Endometrial microvascular endothelial cells (primary cell): ENCODE data around the gene KDM7A. TPM values are rescaled to one million over a fixed set of nuclear protein-coding genes. Genes with fewer than 3 reads are reported as not detected.

ENCODE experiments used
- in situ Hi-C: cut with HindIII; loops from 2 replicates; pipeline ENCODE4 v1.10.0; 2017; ENCODE audit warnings: low sequenced_read_pairs, low pct_unique_long_range_greater_than_20kb; ENCODE audit errors: inconsistent ontology term
- total RNA-seq: library from RNA; depleted of rRNA; stranded (reverse); fragments of >200 nt; gene quantifications from one replicate; pipeline ENCODE4 v1.2.3, GENCODE V29; 2015; ENCODE audit errors: inconsistent ontology term

Gene KDM7A
- total RNA-seq, 1 donor from 2014 or later: 2.4 TPM

GRCh38 chr7:140062528-140063299 is 114.1 kb downstream of the KDM7A start, which contains the start of gene PARP12:
TSS of gene PARP12 (minus strand) at chr7:140062951. CDS start at chr7:140062847, 104 bp downstream.
- in situ Hi-C loops: no loop called here

GRCh38 chr7:140062118-140062527 is 114.7 kb downstream of the KDM7A start:
- in situ Hi-C loops: no loop called here

DNA sequence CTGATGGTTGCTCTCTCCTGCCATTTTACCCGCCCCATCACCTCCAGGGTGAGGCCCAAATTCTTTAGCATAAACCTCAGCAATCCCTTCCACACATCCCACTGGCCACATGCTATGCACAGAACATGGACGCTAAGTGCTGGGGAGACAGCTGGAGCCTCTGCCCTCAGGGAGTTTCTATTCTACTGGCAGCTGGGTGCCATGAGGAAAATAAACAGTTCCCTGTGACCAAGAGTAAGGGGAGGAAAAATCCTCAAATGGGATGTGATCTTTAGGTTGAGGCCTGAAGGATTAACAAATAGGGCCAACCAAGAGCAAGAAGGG is 115.2 kb downstream of the KDM7A start:
- in situ Hi-C loops: no loop called here

DNA sequence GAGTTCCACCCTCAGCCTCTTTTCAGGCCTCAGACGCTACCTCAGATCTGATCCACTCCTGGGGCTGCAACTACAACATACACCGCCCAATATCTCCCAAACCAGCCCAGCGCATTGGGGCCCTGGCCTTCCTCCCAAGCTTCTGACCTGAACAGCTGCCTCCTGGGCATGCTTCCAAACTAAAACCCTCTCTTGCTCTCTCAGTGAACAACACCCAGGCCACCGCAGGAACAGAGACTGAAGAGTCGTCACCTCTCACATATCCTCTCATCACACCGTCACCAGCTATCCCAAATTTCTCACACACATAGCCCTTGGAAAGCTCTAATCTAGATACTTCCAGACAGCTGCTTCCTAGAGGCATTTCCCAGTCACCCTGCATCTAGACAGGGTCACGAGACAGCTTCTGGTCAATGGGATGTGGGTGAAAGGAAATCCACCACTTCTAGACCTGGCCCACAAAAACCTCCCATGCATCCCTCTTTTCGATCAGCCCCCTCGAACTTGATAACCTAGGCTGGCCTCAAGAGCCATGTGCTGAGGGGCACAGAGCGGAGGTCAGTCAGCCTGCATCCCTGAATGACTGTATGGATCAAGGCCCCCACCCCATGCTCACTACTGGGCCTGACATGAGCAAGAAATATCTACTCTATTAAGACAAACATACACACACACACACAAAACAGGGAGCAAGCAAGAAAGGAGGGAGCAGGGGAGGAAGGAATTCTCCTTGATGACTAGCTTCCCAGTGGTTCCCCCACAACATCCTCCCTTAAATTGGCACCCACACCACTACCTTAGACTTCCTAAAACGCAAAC is 115.8 kb downstream of the KDM7A start:
- in situ Hi-C loops: no loop called here

DNA sequence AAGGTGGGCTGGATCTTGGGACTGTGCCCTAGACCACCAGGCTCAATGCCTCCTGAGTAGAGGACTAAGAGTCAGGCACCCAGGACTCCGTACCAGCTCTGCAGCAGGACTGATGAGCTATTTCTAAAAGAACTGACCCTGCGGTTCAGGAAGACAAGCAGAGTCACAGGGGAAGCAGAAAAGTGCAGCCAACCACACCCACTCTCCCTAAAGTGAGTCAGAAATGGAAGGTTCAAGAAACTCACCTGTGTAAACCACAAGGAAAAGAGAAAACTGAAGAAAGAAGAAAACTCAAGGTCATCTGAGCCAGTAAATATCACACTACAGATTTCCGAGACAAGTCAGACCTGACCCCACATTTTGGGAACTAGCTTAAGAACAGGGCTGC is 116.5 kb downstream of the KDM7A start:
- in situ Hi-C loops: no loop called here

DNA sequence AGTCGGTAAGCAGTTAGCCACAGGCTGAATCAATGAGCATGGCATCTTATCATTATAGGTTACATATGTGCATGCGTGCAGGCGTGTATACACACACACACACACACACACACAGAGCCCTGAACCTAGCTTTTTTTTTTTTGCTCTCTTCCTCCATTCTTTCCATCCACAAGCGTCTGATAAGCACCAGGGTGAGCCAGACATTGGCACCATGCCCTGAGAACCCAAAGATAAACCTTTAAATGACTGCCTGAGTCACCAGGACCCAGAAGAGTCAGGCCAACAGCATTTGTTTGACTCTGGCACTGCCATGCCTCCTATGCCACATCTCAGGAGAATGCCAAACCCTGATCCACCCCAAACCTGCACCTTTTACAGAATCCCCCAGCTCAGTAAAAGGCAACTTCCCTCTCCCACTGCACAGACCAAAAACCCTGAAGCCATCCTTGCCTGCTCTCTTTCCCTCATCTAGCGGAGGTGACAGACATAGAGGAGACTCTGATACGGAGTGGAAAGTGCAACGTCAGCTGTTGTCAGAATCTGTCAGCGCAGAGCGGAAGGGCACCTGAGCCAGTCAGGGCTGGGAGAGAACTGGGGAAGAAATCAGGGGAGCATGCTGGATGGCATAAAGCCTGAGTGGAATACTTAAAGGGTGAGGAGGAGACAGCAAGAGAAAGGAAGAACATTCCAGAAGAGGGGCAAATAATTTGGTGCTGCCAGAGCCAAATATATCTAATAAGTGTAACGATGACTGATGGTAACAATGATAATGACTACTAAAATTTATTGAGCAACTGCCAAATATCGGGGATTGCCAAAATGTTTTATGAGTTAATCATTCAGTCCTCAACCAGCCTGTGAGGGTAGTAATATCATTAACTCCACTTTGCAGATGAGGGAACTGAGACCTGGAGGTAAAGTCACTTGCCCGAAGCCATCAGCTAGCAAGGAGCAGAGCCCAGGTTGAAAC is 117.2 kb downstream of the KDM7A start:
- in situ Hi-C loops: no loop called here

- in situ Hi-C loops: no loop called here
Measured at GRCh38 chr7:140058517-140058916, 118.3 kb downstream of the KDM7A start.

DNA sequence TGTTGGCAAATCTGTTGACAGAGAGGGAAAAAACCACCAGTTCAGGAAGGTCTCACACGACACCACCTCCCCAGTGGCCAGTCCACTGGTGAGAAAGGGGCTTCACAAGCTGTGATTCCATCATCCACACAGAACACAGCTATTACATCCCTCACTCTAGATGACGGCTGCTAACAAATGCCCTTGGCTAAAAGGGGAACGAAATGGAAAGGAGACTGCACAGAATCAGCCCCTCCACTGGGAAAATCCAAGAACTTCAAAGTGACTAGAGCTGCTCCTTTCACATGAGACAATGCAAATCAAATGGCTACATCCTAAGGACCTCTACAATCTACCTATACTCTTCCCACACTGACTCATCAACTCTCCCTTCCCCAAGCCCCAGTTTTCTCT is 119.6 kb downstream of the KDM7A start:
- in situ Hi-C loops: no loop called here

- in situ Hi-C loops: no loop called here
Measured at GRCh38 chr7:140056431-140057142, 120.2 kb downstream of the KDM7A start.

DNA sequence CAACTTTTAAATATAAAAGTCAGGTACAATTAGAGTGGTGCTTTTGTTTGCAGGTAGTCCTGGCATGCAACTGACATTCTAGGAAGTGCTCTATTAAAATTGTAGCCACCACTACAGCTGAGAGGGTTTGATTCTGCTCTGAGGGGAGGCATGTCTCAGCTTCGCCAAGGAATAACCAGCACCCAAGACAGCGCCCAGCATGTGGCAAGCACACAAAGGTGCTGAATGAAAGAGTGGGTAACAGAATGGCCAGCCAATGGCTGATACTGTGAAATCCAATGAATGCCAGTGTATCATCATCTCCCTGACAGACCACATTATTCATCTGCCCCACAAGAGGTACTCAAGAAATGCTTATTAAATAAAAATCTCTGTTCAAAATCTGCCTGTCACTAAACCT is 121.0 kb downstream of the KDM7A start:
- in situ Hi-C loops: no loop called here

DNA sequence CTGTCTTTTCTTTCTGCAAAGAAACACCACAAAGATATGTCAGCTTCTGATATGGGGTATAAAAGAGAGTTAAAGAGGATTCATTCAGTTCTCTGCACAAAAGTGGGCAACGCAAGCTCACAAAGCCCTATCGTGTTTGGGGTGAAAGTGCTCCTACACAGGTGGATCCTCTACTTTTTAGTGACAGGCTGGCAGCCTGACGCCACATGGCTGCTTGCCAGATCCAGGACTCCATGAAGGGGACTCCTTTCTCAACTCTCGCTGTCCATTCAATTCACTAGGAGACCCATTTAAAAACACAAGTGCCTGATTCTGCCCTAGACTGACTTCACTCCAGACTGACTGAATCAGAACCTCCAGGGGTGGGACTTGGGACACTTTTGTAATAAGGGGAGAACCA is 122.0 kb downstream of the KDM7A start:
- in situ Hi-C loops: no loop called here

- in situ Hi-C loops: no loop called here
Measured at GRCh38 chr7:140053812-140054539, 122.8 kb downstream of the KDM7A start.

GRCh38 chr7:140051820-140052219 is 125.0 kb downstream of the KDM7A start:
- in situ Hi-C loops: no loop called here

DNA sequence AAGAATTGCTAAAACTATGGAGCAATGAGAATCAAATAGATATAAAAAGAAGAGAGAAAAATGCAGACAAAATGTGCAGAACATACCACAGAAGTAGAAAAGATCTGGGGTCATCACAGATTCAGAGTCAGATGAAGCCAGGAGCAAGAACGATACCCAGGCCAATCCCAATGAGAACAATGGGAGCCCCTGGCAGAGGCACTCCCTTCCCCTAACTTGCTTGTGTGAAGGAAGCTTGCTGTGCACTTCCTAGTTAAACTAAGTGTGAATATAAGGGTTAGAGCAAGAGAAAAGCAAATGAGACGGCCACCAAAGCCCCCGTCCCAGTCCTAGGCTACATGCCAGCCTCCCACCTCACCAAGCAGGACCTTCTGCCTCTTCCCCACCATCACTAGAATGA is 126.7 kb downstream of the KDM7A start:
- in situ Hi-C loops: no loop called here

GRCh38 chr7:140049339-140050024 is 127.3 kb downstream of the KDM7A start:
- in situ Hi-C loops: no loop called here

DNA sequence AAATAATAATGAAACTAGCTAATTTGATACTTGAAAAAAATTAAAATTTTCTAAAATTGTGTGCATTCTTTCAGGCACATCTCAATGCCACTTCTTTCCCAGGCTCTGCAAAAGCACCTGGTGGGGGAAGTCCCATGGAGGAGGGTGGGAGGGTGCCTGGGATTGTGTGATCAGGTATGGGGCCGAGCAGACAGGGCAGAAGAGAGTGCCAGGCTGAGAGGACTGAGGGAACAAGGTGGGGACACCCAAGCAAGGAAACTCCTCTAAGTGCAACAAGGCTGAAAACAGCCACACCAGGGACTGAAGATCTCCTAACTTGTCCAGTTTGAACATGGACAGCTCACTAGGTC is 127.8 kb downstream of the KDM7A start:
- in situ Hi-C loops: no loop called here

DNA sequence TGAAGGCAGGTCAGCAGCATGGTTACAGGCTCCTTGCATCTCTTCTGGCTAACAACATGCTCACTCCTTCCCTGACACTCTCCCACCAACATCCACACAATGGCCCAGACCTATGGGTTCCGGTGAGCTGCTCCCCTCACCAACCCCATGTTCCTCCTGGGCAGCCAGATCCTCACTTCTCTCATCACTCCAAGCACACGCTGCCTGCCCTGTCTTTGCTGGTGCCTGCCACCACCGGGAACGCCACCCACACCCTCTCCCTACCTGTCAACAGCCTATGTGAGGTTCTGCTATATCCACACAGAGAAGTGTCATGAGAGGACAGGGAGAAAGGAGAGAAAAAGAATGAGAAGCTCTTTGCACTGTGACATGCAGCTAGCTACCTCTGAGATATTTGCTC is 128.6 kb downstream of the KDM7A start:
- in situ Hi-C loops: no loop called here

DNA sequence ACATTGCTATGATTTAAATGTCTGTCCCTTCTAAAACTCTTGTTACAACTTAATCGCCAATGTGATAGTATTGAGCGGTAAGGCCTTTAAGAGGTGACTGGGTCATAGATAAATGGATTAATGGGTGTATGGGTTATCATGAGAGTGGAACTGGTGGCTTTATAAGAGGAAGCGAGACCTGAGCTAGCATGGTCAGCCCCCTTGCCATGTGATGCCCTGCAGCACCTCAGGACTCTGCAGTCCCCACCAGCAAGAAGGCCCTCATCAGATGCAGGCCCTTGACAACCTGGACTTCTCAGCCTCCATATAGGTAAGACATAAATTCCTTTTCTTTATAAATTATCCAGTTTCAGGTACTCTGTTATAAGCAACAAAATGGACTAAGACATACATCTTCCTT is 129.6 kb downstream of the KDM7A start:
- in situ Hi-C loops: no loop called here
